Chondrocyte (in vitro differentiated cells): Measurements from ENCODE around the gene RNF207. TPM values are rescaled to one million over a fixed set of nuclear protein-coding genes. Genes with fewer than 3 reads are reported as not detected.
A peak's percentile ranks its signal among the peaks of the same experiment; 100 is the strongest.

Experiments
- DNase-seq: peaks from one replicate; pipeline ENCODE4 v3.0.0; 2021; ENCODE audit warnings: mixed read lengths, low spot score
- H3K27ac Mint-ChIP-seq: one replicate; pipeline ENCODE4 v1.8.0; 2021; ENCODE audit warnings: mild to moderate bottlenecking, moderate library complexity, mixed read lengths; ENCODE audit not compliant: unreplicated experiment
- H3K27me3 Mint-ChIP-seq: 2 replicates; pipeline ENCODE4 v1.8.0; 2021; ENCODE audit warnings: low read depth, mixed read lengths
- H3K36me3 Mint-ChIP-seq: 2 replicates; pipeline ENCODE4 v1.8.0; 2021; ENCODE audit warnings: low read depth, mixed read lengths
- H3K4me1 Mint-ChIP-seq: 2 replicates; pipeline ENCODE4 v1.8.0; 2021; ENCODE audit warnings: low read depth, mild to moderate bottlenecking, mixed read lengths
- H3K4me3 Mint-ChIP-seq: one replicate; pipeline ENCODE4 v1.8.0; 2021; ENCODE audit warnings: mild to moderate bottlenecking, moderate library complexity, mixed read lengths; ENCODE audit not compliant: unreplicated experiment
- H3K9me3 Mint-ChIP-seq: 2 replicates; pipeline ENCODE4 v1.8.0; 2021; ENCODE audit warnings: low read depth, mixed read lengths
- CTCF ChIP-seq: fragments of 200-600 bp; sonication (generic); IDR thresholded peaks from 2 replicates; pipeline ENCODE4 v1.5.0; 2021; ENCODE audit warnings: antibody characterized with exemption, mild to moderate bottlenecking, moderate library complexity
- total RNA-seq: library from RNA; stranded (reverse); gene quantifications from 3 replicates; pipeline ENCODE4 v1.2.1, GENCODE V29; 2021

RNF207 gene
- total RNA-seq, 1 donor from 2014 or later = 19.9 TPM

- H3K4me1 Mint-ChIP-seq = peaks cover 15% of the 10 kb centered on the region
- no peak for TF ChIP-seq CTCF
- H3K36me3 Mint-ChIP-seq = no peaks in the 10 kb centered on the region
- no peak overlapping the region for H3K4me3 Mint-ChIP-seq
- no peak for DNase-seq
- H3K9me3 Mint-ChIP-seq = no peaks in the 10 kb centered on the region
- no peak overlapping the region for H3K27ac Mint-ChIP-seq
- peaks cover 31% of the 10 kb centered on the region for H3K27me3 Mint-ChIP-seq
These were observed 33.4 kb downstream of the RNF207 start for GRCh38 chr1:6239213-6239752.

GRCh38 chr1:6239950-6240768, 34.2 kb downstream of the RNF207 start:
- TF ChIP-seq CTCF = no peak
- H3K9me3 Mint-ChIP-seq = no peaks in the 10 kb centered on the region
- H3K27me3 Mint-ChIP-seq = peaks cover 34% of the 10 kb centered on the region
- DNase-seq = no peak
- no peak overlapping the region for H3K27ac Mint-ChIP-seq
- H3K4me3 Mint-ChIP-seq = no peak overlapping the region
- H3K36me3 Mint-ChIP-seq = no peaks in the 10 kb centered on the region
- H3K4me1 Mint-ChIP-seq = peaks cover 7% of the 10 kb centered on the region

GRCh38 chr1:6241107-6241886, 35.4 kb downstream of the RNF207 start:
- H3K27me3 Mint-ChIP-seq = peaks cover 35% of the 10 kb centered on the region
- no peak for TF ChIP-seq CTCF
- H3K27ac Mint-ChIP-seq = no peak overlapping the region
- peaks cover 11% of the 10 kb centered on the region for H3K4me1 Mint-ChIP-seq
- no peaks in the 10 kb centered on the region for H3K36me3 Mint-ChIP-seq
- no peak for DNase-seq
- no peaks in the 10 kb centered on the region for H3K9me3 Mint-ChIP-seq
- peak overlapping the region; percentile 49 for H3K4me3 Mint-ChIP-seq

GRCh38 chr1:6241887-6242740, 36.2 kb downstream of the RNF207 start:
- peak overlapping the region; percentile 49 for H3K4me3 Mint-ChIP-seq
- H3K4me1 Mint-ChIP-seq = peaks cover 15% of the 10 kb centered on the region
- no peak overlapping the region for H3K27ac Mint-ChIP-seq
- no peaks in the 10 kb centered on the region for H3K36me3 Mint-ChIP-seq
- peaks cover 40% of the 10 kb centered on the region for H3K27me3 Mint-ChIP-seq
- no peak for TF ChIP-seq CTCF
- DNase-seq = no peak
- no peaks in the 10 kb centered on the region for H3K9me3 Mint-ChIP-seq
